Transverse colon (tissue), 4 donors: ENCODE measurements around the gene ZSWIM2.

Experiments
- EP300 ChIP-seq: sonication (generic); formaldehyde crosslinking; IDR thresholded peaks from one replicate; pipeline ENCODE4 v1.6.1; 2017; ENCODE audit warnings: antibody characterized with exemption, low read depth
- POLR2A ChIP-seq: fragments of 450-650 bp; IDR thresholded peaks from one replicate; pipeline ENCODE4 v1.6.1; 2016; ENCODE audit warnings: antibody characterized with exemption, mild to moderate bottlenecking, moderate library complexity
- POLR2AphosphoS5 ChIP-seq, 3 donors: sonication (generic); formaldehyde crosslinking; IDR thresholded peaks; one replicate each; pipeline ENCODE4 v1.6.1; 2016; ENCODE audit warnings: antibody characterized with exemption in 3 of 3
- TF ChIP-seq, protein P1 (sequence below), 5 experiments: fragments of 200-600 bp in 3 of 5; fragments of 450-650 bp in 2 of 5; sonication (generic) in 3 of 5; IDR thresholded peaks; 1 replicate in 2 of 5; 2 replicates in 3 of 5; pipeline ENCODE4 v1.5.1; 2016 to 2017; ENCODE audit warnings: antibody characterized with exemption in 5 of 5, inconsistent platforms in 3 of 5, mild to moderate bottlenecking in 2 of 5, moderate library complexity in 1 of 5

DNA sequence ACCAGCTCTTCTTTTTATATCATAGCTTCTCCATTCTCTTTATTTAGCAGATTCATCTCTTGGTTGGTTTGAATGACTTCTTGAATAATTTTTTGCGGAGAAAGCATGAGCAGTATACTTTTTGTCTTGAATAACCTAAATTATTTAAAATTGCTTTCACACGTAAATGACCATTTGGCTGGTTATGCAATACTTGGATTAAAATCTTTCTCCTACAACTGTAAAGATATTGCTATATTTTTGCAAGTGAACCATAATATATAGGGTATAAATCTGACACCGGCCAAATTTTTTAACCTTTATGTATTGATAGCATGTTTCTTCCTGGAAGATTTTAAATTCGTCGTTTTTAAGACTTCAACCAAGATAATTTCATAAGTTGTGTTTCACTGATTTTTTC, 6.2 kb upstream of the ZSWIM2 start:
- TF ChIP-seq, protein P1, sequence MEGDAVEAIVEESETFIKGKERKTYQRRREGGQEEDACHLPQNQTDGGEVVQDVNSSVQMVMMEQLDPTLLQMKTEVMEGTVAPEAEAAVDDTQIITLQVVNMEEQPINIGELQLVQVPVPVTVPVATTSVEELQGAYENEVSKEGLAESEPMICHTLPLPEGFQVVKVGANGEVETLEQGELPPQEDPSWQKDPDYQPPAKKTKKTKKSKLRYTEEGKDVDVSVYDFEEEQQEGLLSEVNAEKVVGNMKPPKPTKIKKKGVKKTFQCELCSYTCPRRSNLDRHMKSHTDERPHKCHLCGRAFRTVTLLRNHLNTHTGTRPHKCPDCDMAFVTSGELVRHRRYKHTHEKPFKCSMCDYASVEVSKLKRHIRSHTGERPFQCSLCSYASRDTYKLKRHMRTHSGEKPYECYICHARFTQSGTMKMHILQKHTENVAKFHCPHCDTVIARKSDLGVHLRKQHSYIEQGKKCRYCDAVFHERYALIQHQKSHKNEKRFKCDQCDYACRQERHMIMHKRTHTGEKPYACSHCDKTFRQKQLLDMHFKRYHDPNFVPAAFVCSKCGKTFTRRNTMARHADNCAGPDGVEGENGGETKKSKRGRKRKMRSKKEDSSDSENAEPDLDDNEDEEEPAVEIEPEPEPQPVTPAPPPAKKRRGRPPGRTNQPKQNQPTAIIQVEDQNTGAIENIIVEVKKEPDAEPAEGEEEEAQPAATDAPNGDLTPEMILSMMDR (IDR thresholded peaks at IDR 0.05) = no peak
- TF ChIP-seq POLR2A = no peak
- TF ChIP-seq EP300 = no peak
- TF ChIP-seq POLR2AphosphoS5 (IDR thresholded peaks at IDR 0.05) = no peak
